Measurements from ENCODE around the gene SPATS2L. TPM values are rescaled to one million over a fixed set of nuclear protein-coding genes. Genes with fewer than 3 reads are reported as not detected.

The SPATS2L gene
- total RNA-seq, 1 experiment from 2014 or later, result 47.3 TPM

DNA sequence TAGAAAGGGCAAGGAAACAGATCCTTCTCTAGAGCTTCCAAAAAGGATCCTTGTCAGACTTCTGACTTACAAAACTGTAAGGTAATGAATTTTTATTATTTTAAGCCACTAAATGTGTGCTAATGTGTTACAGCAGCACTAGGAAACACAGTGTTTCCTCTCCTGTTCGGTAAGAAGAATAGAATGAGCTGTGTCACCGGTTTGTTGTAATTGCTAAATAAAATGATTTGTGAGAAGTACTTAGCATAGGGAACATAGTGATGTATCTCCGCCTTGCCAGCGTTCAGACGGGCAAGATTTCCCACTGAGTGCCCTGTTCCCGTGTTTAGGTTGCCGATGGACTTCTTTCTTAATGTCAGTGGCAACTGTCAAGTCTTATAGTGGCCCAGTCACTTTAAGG, 57.6 kb downstream of the SPATS2L start:
- Mint-ChIP-seq H3K4me1 (peaks cover 60 to 65% of the 10 kb centered on the region in 2 experiments), H3K27me3 (ENCODE audit: low read depth) (no peaks in the 10 kb centered on the region), H3K9me3 (no peaks in the 10 kb centered on the region), H3K36me3 (ENCODE audit: insufficient read depth in 1 of 3, low read depth in 3 of 3) (no peaks in the 10 kb centered on the region; a peak in 1 of 7 replicates), H3K27ac (peak overlapping the region in 2 of 3 experiments; percentile 7 to 9; a peak in 2 of 7 replicates), H3K4me3 (no peak overlapping the region)
- Histone ChIP-seq H4K5ac (ENCODE audit: insufficient read length, low read depth, low read length) (no peak overlapping the region), H3K4ac (ENCODE audit: low read depth, low read length) (no peak overlapping the region), H3K79me1 (ENCODE audit: insufficient read depth, low read depth, low read length, poor library complexity, severe bottlenecking) (peaks cover 7% of the 10 kb centered on the region), H2BK15ac (ENCODE audit: low read depth, low read length) (no peak overlapping the region), H3K4me1 (ENCODE audit: insufficient read depth, low read length) (peaks cover 23% of the 10 kb centered on the region), H2AK5ac (ENCODE audit: insufficient read length, low read length) (no peak overlapping the region), H3T11ph (ENCODE audit: low read length) (no peak overlapping the region), H4K91ac (ENCODE audit: insufficient read length, low read depth, low read length) (no peak overlapping the region), H3K27me3 (ENCODE audit: insufficient read depth, low read length) (no peaks in the 10 kb centered on the region), H2BK120ac (ENCODE audit: low read depth, low read length, poor library complexity, severe bottlenecking) (no peak overlapping the region), H3K23me2 (ENCODE audit: insufficient read length, low read depth, low read length, poor library complexity, severe bottlenecking) (no peaks in the 10 kb centered on the region), H2BK5ac (ENCODE audit: insufficient read length, low read length) (no peak overlapping the region), H2AFZ (ENCODE audit: low read length) (no peak overlapping the region), H4K20me1 (ENCODE audit: control insufficient read depth, insufficient read depth, insufficient read length) (no peaks in the 10 kb centered on the region), H2BK12ac (ENCODE audit: insufficient read length, low read depth, low read length) (no peak overlapping the region), H2BK20ac (ENCODE audit: low read depth, low read length, poor library complexity, severe bottlenecking) (no peak overlapping the region), H3K56ac (ENCODE audit: insufficient read length, low read depth, low read length) (no peak overlapping the region), H3K4me2 (ENCODE audit: insufficient read depth, insufficient read length, low read length) (no peak overlapping the region), H4K8ac (replicated peaks; ENCODE audit: insufficient read length, low read depth, low read length) (no peak overlapping the region), H3K9ac (ENCODE audit: extremely low read depth, insufficient read length, low read length) (no peak overlapping the region), H3K18ac (ENCODE audit: insufficient read length, low read depth, low read length) (no peak overlapping the region), H3K9me3 (ENCODE audit: control insufficient read depth, low read depth, low read length) (no peaks in the 10 kb centered on the region), H3K14ac (ENCODE audit: insufficient read depth, low read length) (no peak overlapping the region), H3K27ac (ENCODE audit: insufficient read length, low read depth, low read length) (no peak overlapping the region), H3K79me2 (ENCODE audit: insufficient read depth, low read length) (peaks cover 21% of the 10 kb centered on the region; the same call in 1 of the 2 replicates), H3K23ac (ENCODE audit: insufficient read length, low read depth, low read length) (no peak overlapping the region)
- no peak for DNase-seq
- TF ChIP-seq, protein P1, sequence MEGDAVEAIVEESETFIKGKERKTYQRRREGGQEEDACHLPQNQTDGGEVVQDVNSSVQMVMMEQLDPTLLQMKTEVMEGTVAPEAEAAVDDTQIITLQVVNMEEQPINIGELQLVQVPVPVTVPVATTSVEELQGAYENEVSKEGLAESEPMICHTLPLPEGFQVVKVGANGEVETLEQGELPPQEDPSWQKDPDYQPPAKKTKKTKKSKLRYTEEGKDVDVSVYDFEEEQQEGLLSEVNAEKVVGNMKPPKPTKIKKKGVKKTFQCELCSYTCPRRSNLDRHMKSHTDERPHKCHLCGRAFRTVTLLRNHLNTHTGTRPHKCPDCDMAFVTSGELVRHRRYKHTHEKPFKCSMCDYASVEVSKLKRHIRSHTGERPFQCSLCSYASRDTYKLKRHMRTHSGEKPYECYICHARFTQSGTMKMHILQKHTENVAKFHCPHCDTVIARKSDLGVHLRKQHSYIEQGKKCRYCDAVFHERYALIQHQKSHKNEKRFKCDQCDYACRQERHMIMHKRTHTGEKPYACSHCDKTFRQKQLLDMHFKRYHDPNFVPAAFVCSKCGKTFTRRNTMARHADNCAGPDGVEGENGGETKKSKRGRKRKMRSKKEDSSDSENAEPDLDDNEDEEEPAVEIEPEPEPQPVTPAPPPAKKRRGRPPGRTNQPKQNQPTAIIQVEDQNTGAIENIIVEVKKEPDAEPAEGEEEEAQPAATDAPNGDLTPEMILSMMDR (conservative IDR thresholded peaks at IDR 0.05), result no peak
- no CpG with 5 or more reads among the region's 7 CpGs for WGBS (ENCODE audit: extremely low coverage, insufficient read length, low lambda C conversion rate)
